GM03348 (cell line): ENCODE data around the gene ATP6V0A4.
A peak's percentile ranks its signal among the peaks of the same experiment; 100 is the strongest.
"Not testable (repeated sequence)": the region's sequence is repeated elsewhere in the genome, so short reads cannot be mapped to it uniquely, and the experiment has no call there.

ENCODE experiments used
- DNase-seq: peaks from one replicate; pipeline ENCODE4 v3.0.0; 2012; ENCODE audit warnings: low spot score

Gene ATP6V0A4

GRCh38 chr7:138750901-138751464 is 47.0 kb downstream of the ATP6V0A4 start:
- DNase-seq = no peak

GRCh38 chr7:138750473-138750872 is 47.5 kb downstream of the ATP6V0A4 start:
- no peak for DNase-seq

- DNase-seq = no peak
Measured at GRCh38 chr7:138749960-138750359, 48.0 kb downstream of the ATP6V0A4 start.

- no peak for DNase-seq
Measured at GRCh38 chr7:138748666-138749065, 49.3 kb downstream of the ATP6V0A4 start.

GRCh38 chr7:138746073-138746472 is 51.9 kb downstream of the ATP6V0A4 start:
- no peak for DNase-seq

- no peak for DNase-seq
Measured at GRCh38 chr7:138745189-138745588, 52.8 kb downstream of the ATP6V0A4 start.

GRCh38 chr7:138741453-138741735 is 56.6 kb downstream of the ATP6V0A4 start:
- DNase-seq = no peak

- no peak for DNase-seq
Measured at GRCh38 chr7:138739859-138740258, 58.1 kb downstream of the ATP6V0A4 start.

GRCh38 chr7:138738551-138739335 is 59.3 kb downstream of the ATP6V0A4 start:
- DNase-seq = peak; percentile 78

GRCh38 chr7:138738114-138738513 is 59.9 kb downstream of the ATP6V0A4 start:
- no peak for DNase-seq

GRCh38 chr7:138735399-138735798 is 62.6 kb downstream of the ATP6V0A4 start:
- DNase-seq = no peak

GRCh38 chr7:138731733-138732132 is 66.3 kb downstream of the ATP6V0A4 start:
- not testable (repeated sequence) for DNase-seq

- no peak for DNase-seq
Measured at GRCh38 chr7:138729444-138729843, 68.6 kb downstream of the ATP6V0A4 start.

GRCh38 chr7:138727336-138728099 is 70.5 kb downstream of the ATP6V0A4 start:
- DNase-seq = no peak

- no peak for DNase-seq
Measured at GRCh38 chr7:138726288-138726687, 71.7 kb downstream of the ATP6V0A4 start.

GRCh38 chr7:138720286-138720685 is 77.7 kb downstream of the ATP6V0A4 start:
- no peak for DNase-seq

GRCh38 chr7:138716889-138717288 is 81.1 kb downstream of the ATP6V0A4 start:
- DNase-seq = no peak

GRCh38 chr7:138713191-138713590 is 84.8 kb downstream of the ATP6V0A4 start:
- DNase-seq = no peak

- no peak for DNase-seq
Measured at GRCh38 chr7:138712652-138713051, 85.3 kb downstream of the ATP6V0A4 start.

GRCh38 chr7:138710536-138711385 is 87.2 kb downstream of the ATP6V0A4 start:
- no peak for DNase-seq

GRCh38 chr7:138705167-138705566 is 92.8 kb downstream of the ATP6V0A4 start:
- no peak for DNase-seq

- DNase-seq = no peak
Measured at GRCh38 chr7:138701537-138701923, 96.5 kb downstream of the ATP6V0A4 start.
